Activated CD4-positive, alpha-beta T cell treated with anti-CD3 and anti-CD28 coated beads, Interleukin-2, amount 10 ng/mL, durations not matched to agents 24 days and 14 days (primary cell): ENCODE results near the gene NCKIPSD. TPM values are rescaled to one million over a fixed set of nuclear protein-coding genes. Genes with fewer than 3 reads are reported as not detected.
"Not testable (repeated sequence)": the region's sequence is repeated elsewhere in the genome, so short reads cannot be mapped to it uniquely, and the experiment has no call there.

Experiments used
- DNase-seq: peaks from one replicate; pipeline ENCODE4 v3.0.0; 2022
- H3K27ac Mint-ChIP-seq: one replicate; pipeline ENCODE4 v1.8.0; 2022; ENCODE audit warnings: mild to moderate bottlenecking, mixed read lengths
- H3K27me3 Mint-ChIP-seq: one replicate; pipeline ENCODE4 v1.8.0; 2022; ENCODE audit warnings: mixed read lengths
- H3K36me3 Mint-ChIP-seq: one replicate; pipeline ENCODE4 v1.8.0; 2022; ENCODE audit warnings: low read depth, mild to moderate bottlenecking, mixed read lengths
- H3K4me1 Mint-ChIP-seq: one replicate; pipeline ENCODE4 v1.8.0; 2021; ENCODE audit warnings: mixed read lengths
- H3K4me3 Mint-ChIP-seq: one replicate; pipeline ENCODE4 v1.8.0; 2022; ENCODE audit warnings: mild to moderate bottlenecking, moderate library complexity, mixed read lengths
- H3K9me3 Mint-ChIP-seq: one replicate; pipeline ENCODE4 v1.8.0; 2021; ENCODE audit warnings: mixed read lengths
- intact Hi-C: fragments of 100-400 bp; cut with micrococcal nuclease; formaldehyde crosslinking; loops from one replicate; pipeline ENCODE4 v1.15.1; 2023
- total RNA-seq: library from RNA; stranded (reverse); gene quantifications from 2 replicates; pipeline ENCODE4 v1.2.3, GENCODE V29; 2022

NCKIPSD gene
- total RNA-seq = 53.1 and 54.1 TPM in 2 replicates

DNA sequence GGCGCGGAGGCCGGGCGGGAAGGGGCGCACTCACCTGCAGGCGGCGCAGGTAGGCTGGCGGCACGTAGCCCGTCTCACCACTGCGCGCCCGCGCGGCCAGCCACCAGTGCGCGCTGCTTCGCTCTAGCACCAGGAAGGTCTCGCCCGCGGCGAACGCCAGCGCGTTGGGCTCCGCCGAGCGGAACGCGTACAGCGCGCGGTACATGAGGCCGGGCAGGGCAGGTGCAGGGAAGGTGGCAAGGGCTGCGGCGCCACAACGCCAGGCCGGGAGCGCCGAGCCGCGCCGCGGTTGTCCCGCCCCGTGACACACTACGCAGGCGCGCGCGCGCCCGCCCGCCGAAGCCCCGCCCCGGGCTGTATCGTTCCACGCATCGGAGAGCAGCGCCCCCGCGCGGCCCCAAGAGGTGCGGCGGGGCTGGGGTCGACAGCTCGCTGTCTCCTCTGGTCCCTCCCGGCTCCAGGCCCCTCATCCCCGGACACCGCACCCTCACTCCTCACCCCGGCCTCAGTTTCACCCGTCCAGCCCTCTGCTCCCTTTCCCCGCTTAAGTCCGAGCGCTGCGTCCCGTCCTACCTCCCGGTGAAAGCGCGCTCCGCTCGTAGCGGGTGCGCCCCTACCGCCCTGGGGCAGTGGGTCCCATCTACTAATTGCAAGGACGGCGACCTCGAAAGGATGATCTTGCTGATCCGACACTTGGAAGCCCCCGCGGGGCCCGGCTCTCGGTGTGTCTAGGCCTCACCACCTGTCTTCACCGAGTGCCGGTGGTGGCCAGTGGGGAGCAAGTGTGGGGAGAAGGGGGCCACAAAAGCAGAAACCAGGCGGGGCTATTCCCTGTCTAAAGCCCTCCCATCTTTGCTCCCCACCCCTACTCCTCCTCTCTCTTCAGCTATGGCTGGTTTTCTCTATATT is at the start of gene NCKIPSD:
Gene NCKIPSD, minus strand, starts transcription at position 313 of the 909 bp plus-strand sequence. Its CDS starts 108 bp downstream, at position 205.
- H3K9me3 Mint-ChIP-seq = no peaks in the 10 kb centered on the region
- H3K36me3 Mint-ChIP-seq = peaks cover 43% of the 10 kb centered on the region
- DNase-seq = peak; percentile 96
- intact Hi-C loops = no loop called here
- H3K27ac Mint-ChIP-seq = peak within 1 kb of the TSS; percentile 93
- H3K4me3 Mint-ChIP-seq = peak within 1 kb of the TSS; percentile 94
- no peaks in the 10 kb centered on the region for H3K27me3 Mint-ChIP-seq
- peaks cover 23% of the 10 kb centered on the region for H3K4me1 Mint-ChIP-seq

DNA sequence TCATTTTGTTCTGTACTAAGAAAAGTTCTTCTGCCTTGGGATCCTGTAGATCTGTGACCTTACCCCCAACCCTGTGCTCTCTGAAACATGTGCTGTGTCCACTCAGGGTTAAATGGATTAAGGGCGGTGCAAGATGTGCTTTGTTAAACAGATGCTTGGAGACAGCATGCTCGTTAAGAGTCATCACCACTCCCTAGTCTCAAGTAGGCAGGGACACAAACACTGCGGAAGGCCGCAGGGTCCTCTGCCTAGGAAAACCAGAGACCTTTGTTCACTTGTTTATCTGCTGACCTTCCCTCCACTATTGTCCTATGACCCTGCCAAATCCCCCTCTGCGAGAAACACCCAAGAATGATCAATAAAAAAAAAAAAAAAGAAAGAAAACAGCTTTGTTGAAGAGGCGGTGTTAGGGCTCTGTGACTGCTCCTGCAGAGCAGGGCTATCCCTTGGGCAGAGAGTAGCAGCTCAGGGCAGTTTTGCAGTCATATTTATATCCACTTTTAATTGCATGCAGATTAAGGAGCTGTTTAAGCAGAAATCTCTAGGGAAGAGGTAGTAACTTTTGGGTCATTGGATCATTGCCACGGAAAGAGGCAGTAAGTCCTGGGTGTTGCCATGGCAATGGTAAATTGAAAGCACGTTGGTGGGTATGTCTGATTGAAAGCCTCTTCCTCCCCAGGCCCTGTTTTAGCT is 49.5 kb upstream of the NCKIPSD start:
- H3K4me3 Mint-ChIP-seq, H3K9me3 Mint-ChIP-seq, H3K27me3 Mint-ChIP-seq, DNase-seq, H3K36me3 Mint-ChIP-seq, H3K27ac Mint-ChIP-seq, H3K4me1 Mint-ChIP-seq, intact Hi-C loops: not testable (repeated sequence)

GRCh38 chr3:48734541-48734940 is 48.8 kb upstream of the NCKIPSD start:
- H3K36me3 Mint-ChIP-seq, H3K27ac Mint-ChIP-seq, H3K9me3 Mint-ChIP-seq, H3K4me3 Mint-ChIP-seq, H3K27me3 Mint-ChIP-seq, H3K4me1 Mint-ChIP-seq, intact Hi-C loops, DNase-seq: not testable (repeated sequence)

DNA sequence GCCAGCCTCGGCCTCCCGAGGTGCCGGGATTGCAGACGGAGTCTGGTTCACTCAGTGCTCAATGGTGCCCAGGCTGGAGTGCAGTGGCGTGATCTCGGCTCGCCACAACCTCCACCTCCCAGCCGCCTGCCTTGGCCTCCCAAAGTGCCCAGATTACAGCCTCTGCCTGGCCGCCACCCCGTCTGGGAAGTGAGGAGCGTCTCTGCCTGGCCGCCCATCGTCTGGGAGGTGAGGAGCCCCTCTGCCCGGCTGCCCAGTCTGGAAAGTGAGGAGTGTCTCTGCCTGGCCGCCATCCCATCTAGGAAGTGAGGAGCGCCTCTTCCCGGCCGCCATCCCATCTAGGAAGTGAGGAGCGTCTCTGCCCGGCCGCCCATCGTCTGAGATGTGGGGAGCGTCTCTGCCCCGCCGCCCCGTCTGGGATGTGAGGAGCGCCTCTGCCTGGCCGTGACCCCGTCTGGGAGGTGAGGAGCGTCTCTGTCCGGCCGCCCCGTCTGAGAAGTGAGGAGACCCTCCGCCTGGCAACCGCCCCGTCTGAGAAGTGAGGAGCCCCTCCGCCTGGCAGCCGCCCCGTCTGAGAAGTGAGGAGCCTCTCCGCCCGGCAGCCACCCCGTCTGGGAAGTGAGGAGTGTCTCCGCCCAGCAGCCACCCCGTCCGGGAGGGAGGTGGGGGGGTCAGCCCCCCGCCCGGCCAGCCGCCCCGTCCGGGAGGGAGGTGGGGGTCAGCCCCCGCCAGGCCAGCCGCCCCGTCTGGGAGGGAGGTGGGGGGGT is 48.2 kb upstream of the NCKIPSD start:
- H3K9me3 Mint-ChIP-seq, H3K4me3 Mint-ChIP-seq, DNase-seq, H3K4me1 Mint-ChIP-seq, intact Hi-C loops, H3K36me3 Mint-ChIP-seq, H3K27me3 Mint-ChIP-seq, H3K27ac Mint-ChIP-seq: not testable (repeated sequence)

DNA sequence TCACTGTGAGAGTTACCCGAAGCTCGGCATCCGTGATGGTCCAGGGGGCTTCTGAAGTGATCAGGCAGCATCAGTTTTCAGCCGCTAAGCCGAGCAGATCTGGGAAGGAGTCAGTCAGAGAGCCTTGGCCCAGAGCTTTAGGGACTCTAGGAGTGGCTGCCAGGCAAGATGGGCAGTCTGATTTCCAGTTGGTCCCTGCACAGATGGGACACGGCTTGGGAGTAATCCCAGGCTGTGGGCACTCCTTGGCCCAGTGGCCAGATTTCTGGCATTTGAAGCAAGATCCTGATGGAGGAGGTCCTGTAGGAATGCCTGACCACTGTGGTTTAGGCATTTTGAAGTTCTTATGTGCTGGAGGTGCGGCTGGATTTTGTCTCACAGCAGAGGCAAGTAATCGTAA is 41.8 kb upstream of the NCKIPSD start:
- H3K9me3 Mint-ChIP-seq = no peaks in the 10 kb centered on the region
- DNase-seq = no peak
- H3K4me3 Mint-ChIP-seq = no peak overlapping the region
- intact Hi-C loops = no loop called here
- no peak overlapping the region for H3K27ac Mint-ChIP-seq
- H3K36me3 Mint-ChIP-seq = no peaks in the 10 kb centered on the region
- H3K4me1 Mint-ChIP-seq = no peaks in the 10 kb centered on the region
- H3K27me3 Mint-ChIP-seq = peaks cover 11% of the 10 kb centered on the region

- DNase-seq, H3K4me3 Mint-ChIP-seq, H3K4me1 Mint-ChIP-seq, H3K9me3 Mint-ChIP-seq, H3K27ac Mint-ChIP-seq, H3K36me3 Mint-ChIP-seq, intact Hi-C loops: not testable (repeated sequence)
- peaks cover 14% of the 10 kb centered on the region for H3K27me3 Mint-ChIP-seq
These were observed 39.6 kb upstream of the NCKIPSD start for GRCh38 chr3:48725185-48725855.

DNA sequence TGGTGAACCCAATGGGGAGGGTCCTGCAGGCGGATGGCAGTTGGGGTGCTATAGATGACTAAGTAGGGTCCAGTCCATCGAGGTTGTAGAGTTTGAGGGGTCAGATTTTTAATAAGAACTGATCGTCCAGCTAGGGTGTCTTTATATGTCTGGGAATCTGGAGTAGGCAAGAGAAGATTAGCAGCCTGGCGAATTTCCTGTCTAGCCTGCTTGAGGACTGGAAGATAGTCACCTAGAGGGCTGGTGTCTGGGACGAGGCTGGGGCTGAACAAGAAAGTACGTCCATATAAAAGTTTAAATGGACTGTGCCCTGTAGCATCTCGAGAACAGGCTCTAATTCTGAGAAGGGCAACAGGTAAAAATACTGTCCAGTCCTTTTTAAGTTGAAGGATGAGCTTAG is 38.0 kb upstream of the NCKIPSD start:
- intact Hi-C loops = no loop called here
- H3K4me1 Mint-ChIP-seq = no peaks in the 10 kb centered on the region
- no peaks in the 10 kb centered on the region for H3K9me3 Mint-ChIP-seq
- no peaks in the 10 kb centered on the region for H3K36me3 Mint-ChIP-seq
- no peak overlapping the region for H3K4me3 Mint-ChIP-seq
- peaks cover 22% of the 10 kb centered on the region for H3K27me3 Mint-ChIP-seq
- no peak for DNase-seq
- H3K27ac Mint-ChIP-seq = no peak overlapping the region

DNA sequence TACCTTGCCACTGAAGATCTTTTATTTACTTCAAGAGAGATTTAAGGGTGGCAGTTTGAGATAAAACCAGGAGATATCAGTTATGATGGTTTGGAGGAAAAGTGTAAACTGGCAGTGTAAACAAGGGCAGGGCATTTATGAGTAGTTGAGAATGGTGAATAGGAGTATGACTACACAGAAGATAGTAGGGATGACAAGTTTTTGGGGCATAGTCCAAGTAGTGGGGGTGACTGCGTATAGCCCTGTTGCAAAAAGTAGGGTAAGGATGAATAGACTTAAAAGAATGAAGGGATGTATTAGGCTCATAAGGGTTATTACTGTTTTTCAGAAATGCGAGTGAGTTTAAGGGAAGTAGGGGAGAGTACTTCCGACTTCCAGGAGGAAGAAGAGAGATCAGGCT is 37.6 kb upstream of the NCKIPSD start:
- H3K36me3 Mint-ChIP-seq, H3K9me3 Mint-ChIP-seq, H3K4me1 Mint-ChIP-seq, intact Hi-C loops, H3K27ac Mint-ChIP-seq, H3K4me3 Mint-ChIP-seq, DNase-seq: not testable (repeated sequence)
- H3K27me3 Mint-ChIP-seq = peaks cover 26% of the 10 kb centered on the region

DNA sequence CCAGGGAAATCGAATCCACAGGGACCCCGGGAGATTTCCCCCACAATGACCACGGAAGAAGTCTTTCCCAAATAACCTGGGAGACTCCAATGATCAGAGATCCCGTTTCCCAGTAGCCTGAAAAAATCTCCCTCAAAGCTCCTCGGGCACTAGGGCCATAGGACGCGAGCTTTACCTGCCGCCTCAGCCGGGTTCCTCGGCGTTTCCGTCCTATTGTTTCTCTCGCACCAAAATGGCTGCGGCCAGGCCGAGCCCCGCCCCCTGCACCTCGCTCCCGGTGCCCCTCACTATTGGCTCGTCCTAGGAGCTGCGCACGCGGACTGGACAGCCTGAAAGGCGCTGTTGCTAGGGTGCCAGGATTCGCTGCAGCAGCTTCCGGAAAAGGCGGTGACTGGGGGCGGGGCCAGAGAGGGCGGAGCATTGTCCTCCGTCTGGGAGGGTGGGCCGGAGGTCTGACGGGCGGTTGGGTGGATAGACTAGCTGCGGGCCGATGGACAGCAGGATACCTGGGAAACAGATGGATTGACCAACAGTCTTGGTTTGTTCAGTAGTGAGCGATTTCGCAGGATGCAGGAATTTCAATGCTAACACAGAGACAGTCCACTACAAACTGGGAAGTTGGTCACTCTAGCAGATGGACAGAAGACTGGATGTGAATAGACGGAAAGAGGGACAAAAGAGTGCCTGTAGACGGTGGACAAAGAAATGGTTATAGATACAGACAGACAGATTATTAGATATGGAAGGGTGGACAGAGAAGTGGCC is 31.4 kb upstream of the NCKIPSD start, which contains the start of gene IP6K2:
Gene IP6K2, minus strand, starts transcription at position 240 of the 765 bp plus-strand sequence. CDS start 21,930 bp downstream, outside the sequence.
- Mint-ChIP-seq H3K27ac (peak within 1 kb of the TSS; percentile 98), H3K4me3 (peak within 1 kb of the TSS; percentile 98), H3K36me3 (peaks cover 19% of the 10 kb centered on the region), H3K4me1 (peaks cover 29% of the 10 kb centered on the region), H3K27me3 (peaks cover 22% of the 10 kb centered on the region), H3K9me3 (peaks cover 8% of the 10 kb centered on the region)
- intact Hi-C loops = loop anchor here (2.0 to 5.0 kb wide), 4 partner anchors 54 to 1520 kb away; partner anchors contain the start of genes CELSR3, GNAI2, NME6 and QRICH1
- DNase-seq = peak; percentile 100

GRCh38 chr3:48716508-48716981 is 30.8 kb upstream of the NCKIPSD start:
- intact Hi-C loops = loop anchor here (2.0 to 5.0 kb wide), 4 partner anchors 54 to 1521 kb away; partner anchors contain the start of genes CELSR3, GNAI2, NME6 and QRICH1
- DNase-seq = peak; percentile 79
- H3K4me1 Mint-ChIP-seq = peaks cover 32% of the 10 kb centered on the region
- peaks cover 23% of the 10 kb centered on the region for H3K36me3 Mint-ChIP-seq
- peak overlapping the region; percentile 98 for H3K27ac Mint-ChIP-seq
- H3K4me3 Mint-ChIP-seq = peak overlapping the region; percentile 98
- H3K9me3 Mint-ChIP-seq = peaks cover 8% of the 10 kb centered on the region
- H3K27me3 Mint-ChIP-seq = peaks cover 22% of the 10 kb centered on the region

- peaks cover 8% of the 10 kb centered on the region for H3K9me3 Mint-ChIP-seq
- H3K27me3 Mint-ChIP-seq = peaks cover 19% of the 10 kb centered on the region
- peak overlapping the region; percentile 98 for H3K4me3 Mint-ChIP-seq
- peaks cover 35% of the 10 kb centered on the region for H3K4me1 Mint-ChIP-seq
- DNase-seq = no peak
- intact Hi-C loops = loop anchor here (5.0 kb wide), 3 partner anchors 377 to 1522 kb away; partner anchors contain the start of genes GNAI2, NME6 and QRICH1
- peaks cover 29% of the 10 kb centered on the region for H3K36me3 Mint-ChIP-seq
- H3K27ac Mint-ChIP-seq = peak overlapping the region; percentile 98
These were observed 29.6 kb upstream of the NCKIPSD start for GRCh38 chr3:48715174-48715800.

DNA sequence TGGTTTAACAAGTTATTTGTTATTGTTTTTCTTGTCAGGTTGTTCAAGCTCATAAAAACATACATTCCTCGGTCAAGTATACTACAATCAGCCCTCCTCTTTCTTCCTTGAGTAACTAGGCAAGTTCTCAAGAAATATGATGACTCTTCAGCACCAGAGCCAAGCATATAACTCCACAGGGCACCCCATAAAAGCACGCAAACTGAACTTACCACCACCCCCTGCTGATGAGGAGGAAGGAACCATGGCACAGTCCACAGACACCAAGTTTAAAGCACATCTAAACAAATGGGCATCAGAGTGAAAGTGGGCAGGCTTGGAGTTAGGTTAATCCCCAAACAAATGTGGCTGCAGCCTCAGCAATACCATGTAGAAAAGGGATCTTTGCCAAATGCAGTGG is 26.0 kb upstream of the NCKIPSD start:
- intact Hi-C loops = no loop called here
- Mint-ChIP-seq H3K4me1 (peaks cover 36% of the 10 kb centered on the region), H3K27me3 (no peaks in the 10 kb centered on the region), H3K9me3 (no peaks in the 10 kb centered on the region), H3K27ac (no peak overlapping the region), H3K36me3 (peaks cover 45% of the 10 kb centered on the region), H3K4me3 (no peak overlapping the region)
- no peak for DNase-seq
